Measurements from ENCODE around the gene CDSN. TPM values are rescaled to one million over a fixed set of nuclear protein-coding genes. Genes with fewer than 3 reads are reported as not detected.

The CDSN gene
- total RNA-seq, 1 experiment from 2014 or later: 0.12 TPM

GRCh38 chr6:31128093-31128676 lies 7.9 kb upstream of the CDSN start:
- ChIA-PET CTCF (interaction anchor here (0.7 to 2.6 kb wide), 4 partner anchors 10 to 65 kb away, joined by 3 to 12 read pairs (median 6); partner anchors contain the start of gene PSORS1C1), RAD21 (ENCODE audit: low non-redundant PET in 1 of 2, low total read pairs in 2 of 2, uncharacterized antibody in 2 of 2, unreplicated experiment in 2 of 2) (interaction anchor here in 1 of 2 experiments (0.6 kb wide), 1 partner anchor 14 kb away, joined by 3 read pairs; the partner anchor contains the start of gene PSORS1C1)
- intact Hi-C loops (cut with micrococcal nuclease): loop anchor here (1.0 kb wide), 1 partner anchor 213 kb away; no protein-coding TSS in a partner anchor

More at GRCh38 chr6:31128093-31128676, 7.9 kb upstream of the CDSN start:
- Histone ChIP-seq H3K27me3 (ENCODE audit: insufficient read depth, low read length) (no peaks in the 10 kb centered on the region), H3K4me1 (ENCODE audit: control insufficient read depth in 1 of 2, insufficient read depth in 2 of 2, low read length in 2 of 2) (peaks cover 26 to 39% of the 10 kb centered on the region in 2 experiments), H2AFZ (ENCODE audit: low read depth, low read length, poor library complexity, severe bottlenecking) (no peak overlapping the region), H4K20me1 (ENCODE audit: insufficient read depth) (no peaks in the 10 kb centered on the region), H3K4me3 (replicated peaks in 1 of 2; ENCODE audit: low read depth in 1 of 2, low read length in 2 of 2) (no peak overlapping the region), H3K36me3 (ENCODE audit: control insufficient read depth in 1 of 2, insufficient read depth in 2 of 2, low read length in 2 of 2) (no peaks in the 10 kb centered on the region), H3K79me2 (ENCODE audit: insufficient read depth, low read length) (no peaks in the 10 kb centered on the region), H3K9ac (ENCODE audit: low read length) (no peak overlapping the region), H3K9me3 (ENCODE audit: control insufficient read depth in 1 of 2, insufficient read depth in 1 of 2, low read depth in 1 of 2, low read length in 2 of 2) (no peaks in the 10 kb centered on the region), H3K9me2 (ENCODE audit: insufficient read depth) (no peaks in the 10 kb centered on the region), H3K27ac (ENCODE audit: low read depth, low read length) (no peak overlapping the region), H3K4me2 (ENCODE audit: low read length) (no peak overlapping the region)
- POLR2A ChIA-PET: no interaction called here
- no TSS peak for BruUV-seq (replicated peaks)
- TF ChIP-seq ZFX (IDR thresholded peaks at IDR 0.05) (no peak), SP1 (IDR thresholded peaks at IDR 0.05; ENCODE audit: low read depth) (no peak), JUND (IDR thresholded peaks at IDR 0.05) (no peak), EZH2 (IDR thresholded peaks at IDR 0.05) (no peak), ZBTB33 (IDR thresholded peaks at IDR 0.05; ENCODE audit: extremely low read depth, insufficient replicate concordance, low read length) (no peak), EGR1 (IDR thresholded peaks at IDR 0.05; ENCODE audit: low read depth) (no peak), RAD21 (IDR thresholded peaks at IDR 0.05; ENCODE audit: low read depth) (peak; percentile 67), YY1 (IDR thresholded peaks at IDR 0.05; ENCODE audit: extremely low read depth, insufficient replicate concordance, low read depth, low read length) (no peak), REST (IDR thresholded peaks at IDR 0.05; ENCODE audit: low read depth) (no peak), CBX3 (IDR thresholded peaks at IDR 0.05; ENCODE audit: low read depth) (no peak)
- TF ChIP-seq, protein P1, sequence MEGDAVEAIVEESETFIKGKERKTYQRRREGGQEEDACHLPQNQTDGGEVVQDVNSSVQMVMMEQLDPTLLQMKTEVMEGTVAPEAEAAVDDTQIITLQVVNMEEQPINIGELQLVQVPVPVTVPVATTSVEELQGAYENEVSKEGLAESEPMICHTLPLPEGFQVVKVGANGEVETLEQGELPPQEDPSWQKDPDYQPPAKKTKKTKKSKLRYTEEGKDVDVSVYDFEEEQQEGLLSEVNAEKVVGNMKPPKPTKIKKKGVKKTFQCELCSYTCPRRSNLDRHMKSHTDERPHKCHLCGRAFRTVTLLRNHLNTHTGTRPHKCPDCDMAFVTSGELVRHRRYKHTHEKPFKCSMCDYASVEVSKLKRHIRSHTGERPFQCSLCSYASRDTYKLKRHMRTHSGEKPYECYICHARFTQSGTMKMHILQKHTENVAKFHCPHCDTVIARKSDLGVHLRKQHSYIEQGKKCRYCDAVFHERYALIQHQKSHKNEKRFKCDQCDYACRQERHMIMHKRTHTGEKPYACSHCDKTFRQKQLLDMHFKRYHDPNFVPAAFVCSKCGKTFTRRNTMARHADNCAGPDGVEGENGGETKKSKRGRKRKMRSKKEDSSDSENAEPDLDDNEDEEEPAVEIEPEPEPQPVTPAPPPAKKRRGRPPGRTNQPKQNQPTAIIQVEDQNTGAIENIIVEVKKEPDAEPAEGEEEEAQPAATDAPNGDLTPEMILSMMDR (IDR thresholded peaks at IDR 0.05 in 2 of 3, conservative IDR thresholded peaks at IDR 0.05 in 1 of 3; ENCODE audit: borderline replicate concordance in 1 of 3, insufficient read depth in 1 of 3, low read depth in 2 of 3, low read length in 2 of 3): peak; percentile 62 to 89 (median 76); a peak in 5 of 6 replicates
- DNase-seq (ENCODE audit: low read depth, low spot score): no peak
- ATAC-seq: peak; percentile 75
